Measurements from ENCODE around the gene DVL1.
"Not testable (repeated sequence)": the region's sequence is repeated elsewhere in the genome, so short reads cannot be mapped to it uniquely, and the experiment has no call there.

Gene DVL1

GRCh38 chr1:1324524-1325287 is 24.5 kb downstream of the DVL1 start, which contains the start of the genes CPTP and INTS11:
TSS of gene CPTP (plus strand) at chr1:1324802. CDS start at chr1:1326911, 2,109 bp downstream.
TSS of gene INTS11 (minus strand) at chr1:1324660. CDS start at chr1:1324608, 52 bp downstream.
- peak; percentile 97 for DNase-seq (ENCODE audit: low spot score)

DNA sequence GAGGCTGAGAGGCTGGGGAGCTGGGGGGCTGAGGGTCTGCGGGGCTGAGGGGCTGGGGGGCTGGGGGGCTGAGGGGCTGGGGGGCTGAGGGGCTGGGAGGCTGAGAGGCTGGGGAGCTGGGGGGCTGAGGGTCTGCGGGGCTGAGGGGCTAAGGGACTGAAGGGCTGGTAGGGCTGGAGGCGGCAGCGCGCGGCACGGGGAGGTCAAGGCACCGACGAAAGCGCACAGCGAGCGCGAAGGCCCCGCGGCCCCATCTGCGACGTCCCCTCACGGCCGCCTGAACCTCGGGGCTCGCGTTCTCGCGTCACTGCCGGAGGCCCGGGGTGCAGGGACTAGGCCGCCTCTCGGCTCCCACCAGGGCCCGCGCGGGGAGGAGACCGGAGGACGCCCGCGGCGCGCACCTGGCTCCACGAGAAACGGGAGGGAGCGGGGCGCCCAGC is 25.1 kb downstream of the DVL1 start:
- DNase-seq (ENCODE audit: low spot score) = no peak

- no peak for DNase-seq (ENCODE audit: low spot score)
Observed at GRCh38 chr1:1322952-1323351, 26.3 kb downstream of the DVL1 start.

DNA sequence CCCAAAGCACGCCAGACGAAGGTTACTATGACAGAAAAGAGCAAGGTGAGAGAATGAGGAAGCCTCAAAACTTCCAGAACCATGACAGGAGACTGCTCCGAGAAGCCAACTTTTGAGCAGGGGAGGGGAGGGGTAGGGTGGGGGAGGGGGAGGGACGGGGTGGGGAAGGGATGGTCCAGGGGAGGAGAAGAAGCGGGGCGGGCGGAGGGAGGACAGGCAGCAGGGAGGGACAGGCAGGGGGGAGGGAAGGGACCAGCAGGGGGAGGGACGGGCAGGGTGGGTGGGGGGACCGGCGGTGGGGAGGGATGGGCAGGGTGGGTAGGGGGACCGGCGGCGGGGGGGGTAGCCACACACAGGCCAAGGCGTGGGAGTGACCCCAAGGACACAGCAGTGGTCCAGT is 26.8 kb downstream of the DVL1 start:
- no peak for DNase-seq (ENCODE audit: low spot score)

DNA sequence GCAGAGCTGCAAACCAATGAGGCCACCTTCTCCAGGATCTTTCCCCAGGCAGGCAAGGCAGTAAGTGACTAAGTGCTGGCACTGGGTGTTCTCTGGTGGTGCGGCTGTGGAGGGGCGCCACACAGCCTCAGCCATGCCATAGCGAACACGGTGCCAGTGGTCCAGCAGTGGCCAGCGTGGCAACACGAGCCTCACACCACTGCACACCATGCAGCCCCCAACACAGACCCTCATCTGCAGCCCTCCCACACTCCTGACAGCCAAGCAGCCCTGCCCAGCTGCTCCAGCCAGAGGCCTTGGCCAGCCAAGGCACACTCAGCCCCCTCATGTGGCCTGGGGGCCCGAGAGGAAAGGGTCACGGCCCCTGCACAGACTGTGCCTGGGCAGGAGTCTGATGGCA is 27.7 kb downstream of the DVL1 start:
- DNase-seq (ENCODE audit: low spot score) = no peak

DNA sequence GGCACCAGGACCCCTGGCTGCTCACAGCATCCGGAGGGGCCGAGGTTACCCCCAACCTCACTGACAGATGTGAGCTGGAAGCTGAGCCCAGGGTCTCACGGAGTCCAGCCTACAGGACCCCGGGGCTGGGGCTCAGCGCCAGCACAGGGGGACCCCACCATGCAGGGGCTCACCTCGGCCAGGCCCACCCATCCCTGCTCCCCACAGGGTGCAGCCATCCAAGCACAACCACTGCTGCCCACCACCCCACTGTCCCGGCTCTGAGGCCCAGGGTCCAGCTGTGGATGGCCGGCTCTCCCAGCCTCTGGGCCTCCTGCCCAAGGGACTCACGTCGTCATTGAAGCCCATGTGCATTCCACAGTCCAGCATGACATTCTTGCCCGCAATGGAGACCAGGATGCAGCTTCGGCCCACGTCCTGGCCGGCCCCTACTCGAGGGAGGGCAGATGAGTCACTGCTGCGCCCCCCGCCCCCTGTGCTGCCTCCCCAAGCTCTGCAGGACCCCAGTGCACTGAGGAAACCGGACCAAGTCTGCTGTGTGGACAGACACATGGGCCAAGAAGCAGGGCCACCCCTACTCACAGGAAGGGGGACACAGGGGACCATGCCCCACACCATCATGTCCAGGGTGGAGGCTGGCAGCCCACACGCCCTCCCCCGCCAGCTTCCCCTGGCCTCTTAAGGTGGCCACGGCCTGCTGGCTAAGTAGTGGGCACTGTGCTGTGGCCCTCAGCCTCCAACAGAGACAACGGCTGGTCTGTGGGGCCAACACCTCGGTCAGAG is 28.4 kb downstream of the DVL1 start:
- no peak for DNase-seq (ENCODE audit: low spot score)

GRCh38 chr1:1319646-1319941 is 29.6 kb downstream of the DVL1 start:
- no peak for DNase-seq (ENCODE audit: low spot score)

- DNase-seq (ENCODE audit: low spot score) = no peak
Observed at GRCh38 chr1:1318777-1319645, 30.2 kb downstream of the DVL1 start.

- DNase-seq (ENCODE audit: low spot score) = no peak
Observed at GRCh38 chr1:1318131-1318652, 31.0 kb downstream of the DVL1 start.

DNA sequence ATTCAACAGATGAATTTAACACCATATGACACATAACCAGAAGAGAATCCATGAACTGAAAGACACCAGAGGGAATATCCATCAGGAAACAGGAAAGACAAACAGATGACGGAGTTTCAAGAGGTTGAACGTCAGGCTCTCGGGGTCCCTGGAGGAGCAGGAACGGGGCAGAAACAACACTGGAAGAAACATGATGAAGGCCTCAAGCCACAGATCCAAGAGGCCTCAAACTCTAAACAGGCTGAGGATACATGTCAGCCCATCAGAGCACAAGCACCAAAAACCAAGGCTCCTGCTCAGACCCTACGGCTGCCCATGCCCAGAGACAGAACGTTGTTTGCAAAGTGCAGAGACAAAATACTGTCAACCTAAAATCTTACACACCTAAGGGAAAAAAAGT is 31.8 kb downstream of the DVL1 start:
- no peak for DNase-seq (ENCODE audit: low spot score)

DNA sequence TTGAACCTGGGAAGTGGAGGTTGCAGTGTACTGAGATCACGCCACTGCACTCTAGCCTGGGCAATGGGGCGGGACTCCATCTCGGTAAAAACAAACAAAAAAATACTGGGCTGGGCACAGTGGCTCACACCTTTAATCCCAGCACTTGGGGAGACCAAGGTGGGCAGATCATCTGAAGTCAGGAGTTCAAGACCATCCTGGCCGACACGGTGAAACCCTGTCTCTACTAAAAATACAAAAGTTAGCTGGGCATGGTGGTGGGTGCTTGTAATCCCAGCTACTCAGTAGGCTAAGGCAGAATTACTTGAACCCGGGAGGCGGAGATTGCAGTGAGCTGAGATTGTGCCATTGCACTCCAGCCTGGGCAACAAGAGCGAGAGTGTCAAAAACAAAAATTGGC is 33.0 kb downstream of the DVL1 start:
- DNase-seq (ENCODE audit: low spot score) = not testable (repeated sequence)

DNA sequence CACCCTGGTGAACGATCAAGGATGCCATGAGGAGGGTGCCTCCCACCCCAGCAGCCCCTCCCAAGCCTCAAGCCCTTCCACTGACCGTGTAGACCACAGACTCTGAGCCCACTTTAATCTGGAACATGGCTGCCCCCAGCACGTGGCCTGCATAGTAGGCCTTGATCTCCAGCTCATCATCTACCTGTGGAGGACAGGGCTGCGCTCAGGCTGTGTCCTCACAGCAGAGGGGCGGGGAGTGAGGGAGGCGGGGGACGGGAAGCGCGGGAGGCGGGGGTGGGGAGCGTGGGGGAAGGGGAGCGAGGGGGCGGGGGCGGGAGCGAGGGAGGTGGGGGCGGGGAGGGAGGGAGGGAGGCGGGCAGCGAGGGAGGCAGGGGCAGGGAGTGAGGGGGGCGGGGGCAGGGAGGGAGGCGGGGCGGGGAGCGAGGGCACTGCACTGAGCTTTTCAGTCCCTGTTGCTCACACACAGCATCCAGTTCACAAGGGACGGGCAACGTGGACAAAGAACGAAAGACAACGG is 33.7 kb downstream of the DVL1 start:
- no peak for DNase-seq (ENCODE audit: low spot score)

DNA sequence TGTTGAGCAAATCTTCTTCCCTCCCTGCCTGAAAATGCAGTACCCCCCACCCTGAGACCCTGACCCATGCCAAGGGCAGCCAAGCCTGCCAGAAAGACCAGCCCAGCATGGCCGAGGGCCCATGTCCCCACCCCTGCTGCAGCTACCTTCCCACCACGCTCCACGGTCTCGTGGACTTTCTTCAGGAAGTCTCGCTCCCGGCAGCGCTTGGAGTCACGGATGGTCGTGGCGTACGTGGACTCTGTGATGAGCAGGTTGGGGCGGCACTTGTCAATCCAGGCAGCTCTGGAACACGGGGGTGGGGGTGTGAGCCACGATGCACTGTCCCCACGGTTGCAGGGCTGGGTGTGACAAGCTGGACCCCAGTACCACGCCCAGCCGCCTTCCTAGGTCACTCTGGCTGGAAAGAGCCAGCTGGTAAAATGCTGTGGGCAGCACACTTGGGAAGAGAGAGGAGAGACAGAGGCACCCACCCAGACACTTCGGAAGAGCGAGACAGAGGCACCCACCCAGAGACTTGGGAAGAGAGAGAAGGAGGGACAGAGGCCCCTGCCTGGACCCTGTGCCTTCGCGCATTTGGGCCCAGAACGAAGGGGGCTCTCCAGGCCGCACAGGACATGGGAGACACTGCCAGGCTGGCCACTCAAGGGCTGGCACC is 34.4 kb downstream of the DVL1 start:
- no peak for DNase-seq (ENCODE audit: low spot score)

- DNase-seq (ENCODE audit: low spot score) = no peak
Observed at GRCh38 chr1:1314237-1314586, 35.0 kb downstream of the DVL1 start.

- DNase-seq (ENCODE audit: low spot score) = no peak
Observed at GRCh38 chr1:1313500-1314236, 35.5 kb downstream of the DVL1 start.

GRCh38 chr1:1312450-1313314 is 36.5 kb downstream of the DVL1 start:
- no peak for DNase-seq (ENCODE audit: low spot score)

DNA sequence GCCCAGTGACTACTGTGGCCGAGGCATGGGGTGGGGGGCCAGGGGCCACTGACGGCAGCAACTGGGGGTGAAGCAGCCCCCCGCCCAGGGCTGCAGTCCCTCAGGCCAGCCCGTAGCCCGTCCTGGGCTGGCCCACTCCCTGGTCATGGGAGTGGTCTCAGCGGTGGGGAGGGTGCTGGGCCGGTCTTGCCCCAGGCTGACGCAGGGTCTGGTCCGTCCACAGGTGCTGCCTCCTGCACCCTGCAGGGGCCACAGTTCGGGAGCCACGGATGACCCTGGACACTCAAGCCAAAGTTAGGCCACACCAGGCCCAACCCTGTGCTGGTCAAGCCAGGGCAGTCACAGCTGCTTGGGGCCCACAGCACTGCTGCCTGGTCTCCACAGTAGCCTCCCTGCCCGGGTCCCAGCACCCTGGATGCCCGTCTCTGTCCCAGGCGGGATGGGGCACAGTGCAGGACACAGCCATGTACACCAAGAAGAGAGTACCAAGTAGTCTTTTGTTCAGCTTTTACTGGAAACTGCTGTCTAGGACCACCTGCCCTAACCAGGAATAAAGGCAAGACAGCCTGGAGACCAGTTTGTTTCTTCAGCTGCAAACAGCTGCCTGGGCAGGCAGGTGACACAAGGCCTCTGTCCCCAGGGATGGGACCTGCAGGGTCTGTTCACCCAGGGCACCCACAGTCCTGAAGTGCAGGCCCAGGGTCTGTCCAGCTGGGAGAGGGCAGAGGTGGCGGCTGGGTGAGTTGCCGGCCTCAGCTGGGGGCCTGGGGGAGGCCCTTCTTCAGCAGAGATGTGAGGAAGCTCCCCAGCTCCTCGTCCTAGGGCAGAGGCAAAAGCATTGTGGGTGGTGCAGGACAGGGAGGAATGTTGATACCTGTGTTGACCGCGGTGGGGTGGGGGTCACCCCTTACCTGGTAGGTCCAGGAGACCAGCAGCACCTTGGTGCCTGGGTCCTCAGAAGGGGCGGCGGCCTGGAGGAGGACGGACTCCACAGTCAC is 37.8 kb downstream of the DVL1 start:
- no peak for DNase-seq (ENCODE audit: low spot score)

GRCh38 chr1:1310476-1311053 is 38.7 kb downstream of the DVL1 start:
- no peak for DNase-seq (ENCODE audit: low spot score)

DNA sequence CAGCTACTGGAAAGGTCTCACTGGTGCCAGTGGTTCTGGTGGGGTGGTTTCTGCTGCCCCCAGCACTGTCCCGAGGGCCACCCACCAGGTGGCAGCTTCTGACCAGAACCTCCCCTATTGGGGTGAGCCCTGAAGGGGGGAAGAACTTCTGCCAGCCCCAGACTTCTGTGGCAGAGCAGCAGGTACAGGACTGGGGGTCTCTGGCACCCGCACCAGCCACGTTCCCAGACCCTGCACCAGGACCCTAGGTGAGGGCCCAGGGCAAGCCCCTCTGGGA is 39.2 kb downstream of the DVL1 start:
- no peak for DNase-seq (ENCODE audit: low spot score)
